ENCODE measurements around the gene DCLRE1B. TPM values are rescaled to one million over a fixed set of nuclear protein-coding genes. Genes with fewer than 3 reads are reported as not detected.
A peak's percentile ranks its signal among the peaks of the same experiment; 100 is the strongest.

DCLRE1B gene
- total and polyA plus RNA-seq, 9 of the 15 experiments (the other 6 are each of a cell fraction or from before 2014, with no cell fraction given), result 10.6 to 28.8 (median 17.2) TPM

DNA sequence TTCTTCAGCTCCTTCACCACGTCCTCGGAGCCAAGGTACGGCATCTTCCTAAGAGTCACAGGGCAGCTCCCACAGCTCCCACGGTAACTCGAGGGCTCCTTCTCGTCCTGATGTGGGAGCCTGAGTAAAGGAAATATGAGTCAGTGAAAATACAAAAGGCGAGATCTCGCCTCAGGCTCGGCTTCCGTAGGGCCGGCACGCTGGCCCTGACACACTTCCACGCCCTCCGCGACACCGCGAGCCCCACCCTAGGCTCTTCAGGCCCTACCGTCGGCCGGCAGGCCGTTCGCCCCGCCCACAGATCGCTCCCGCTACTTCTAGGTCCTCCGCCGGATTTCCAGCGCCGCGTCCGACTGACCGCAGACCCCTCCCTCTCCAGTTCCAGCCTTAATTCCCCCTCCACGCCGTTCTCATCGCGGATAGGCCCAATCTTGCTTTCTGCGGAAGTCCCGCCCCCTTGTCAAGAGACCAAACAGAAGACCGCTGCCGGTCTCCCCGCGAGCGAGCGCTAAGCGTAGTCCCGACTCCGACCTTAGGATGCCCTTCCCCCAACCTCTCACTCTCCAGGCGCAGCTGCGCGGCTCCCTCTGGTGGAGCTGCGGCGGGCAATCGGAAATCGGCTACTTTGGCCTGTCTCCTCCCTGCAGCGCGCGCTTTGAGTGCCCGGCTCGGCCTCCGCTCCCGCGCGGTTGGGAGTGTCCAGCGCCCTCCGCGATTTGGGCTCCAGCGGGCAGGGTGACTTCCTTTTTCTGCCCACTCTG, at the start of gene DCLRE1B, which contains the start of gene AP4B1 (continued):
- TF ChIP-seq, protein P1, sequence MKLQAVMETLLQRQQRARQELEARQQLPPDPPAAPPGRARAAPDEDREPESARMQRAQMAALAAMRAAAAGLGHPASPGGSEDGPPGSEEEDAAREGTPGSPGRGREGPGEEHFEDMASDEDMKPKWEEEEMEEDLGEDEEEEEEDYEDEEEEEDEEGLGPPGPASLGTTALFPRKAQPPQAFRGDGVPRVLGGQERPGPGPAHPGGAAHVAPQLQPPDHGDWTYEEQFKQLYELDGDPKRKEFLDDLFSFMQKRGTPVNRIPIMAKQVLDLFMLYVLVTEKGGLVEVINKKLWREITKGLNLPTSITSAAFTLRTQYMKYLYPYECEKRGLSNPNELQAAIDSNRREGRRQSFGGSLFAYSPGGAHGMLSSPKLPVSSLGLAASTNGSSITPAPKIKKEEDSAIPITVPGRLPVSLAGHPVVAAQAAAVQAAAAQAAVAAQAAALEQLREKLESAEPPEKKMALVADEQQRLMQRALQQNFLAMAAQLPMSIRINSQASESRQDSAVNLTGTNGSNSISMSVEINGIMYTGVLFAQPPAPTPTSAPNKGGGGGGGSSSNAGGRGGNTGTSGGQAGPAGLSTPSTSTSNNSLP (IDR thresholded peaks at IDR 0.05; ENCODE audit: borderline replicate concordance, low read depth, low read length), result peak; percentile 77; the same call in 1 of the 2 replicates
- TF ChIP-seq ZNF263 (CRISPR knock-in tag; IDR thresholded peaks at IDR 0.05; ENCODE audit: borderline replicate concordance) (no peak), LEF1 (IDR thresholded peaks at IDR 0.05) (peak; percentile 61; the same call in 1 of the 2 replicates), SP1 (CRISPR knock-in tag; IDR thresholded peaks at IDR 0.05) (peak; percentile 95), ZNF12 (CRISPR knock-in tag; IDR thresholded peaks at IDR 0.05) (0 out of 2 replicates have a peak, but pooled peaks have one; percentile 5), IFI16 (CRISPR knock-in tag; IDR thresholded peaks at IDR 0.05) (no peak), SMARCC2 (IDR thresholded peaks at IDR 0.05; ENCODE audit: low read depth) (no peak), TCFL5 (CRISPR knock-in tag; conservative IDR thresholded peaks at IDR 0.05) (no peak), ZNF609 (CRISPR knock-in tag; IDR thresholded peaks at IDR 0.05; ENCODE audit: borderline replicate concordance) (0 out of 2 replicates have a peak, but pooled peaks have one; percentile 43), NFIX (CRISPR knock-in tag; IDR thresholded peaks at IDR 0.05; ENCODE audit: low read depth) (no peak)
- TF ChIP-seq, protein P2, sequence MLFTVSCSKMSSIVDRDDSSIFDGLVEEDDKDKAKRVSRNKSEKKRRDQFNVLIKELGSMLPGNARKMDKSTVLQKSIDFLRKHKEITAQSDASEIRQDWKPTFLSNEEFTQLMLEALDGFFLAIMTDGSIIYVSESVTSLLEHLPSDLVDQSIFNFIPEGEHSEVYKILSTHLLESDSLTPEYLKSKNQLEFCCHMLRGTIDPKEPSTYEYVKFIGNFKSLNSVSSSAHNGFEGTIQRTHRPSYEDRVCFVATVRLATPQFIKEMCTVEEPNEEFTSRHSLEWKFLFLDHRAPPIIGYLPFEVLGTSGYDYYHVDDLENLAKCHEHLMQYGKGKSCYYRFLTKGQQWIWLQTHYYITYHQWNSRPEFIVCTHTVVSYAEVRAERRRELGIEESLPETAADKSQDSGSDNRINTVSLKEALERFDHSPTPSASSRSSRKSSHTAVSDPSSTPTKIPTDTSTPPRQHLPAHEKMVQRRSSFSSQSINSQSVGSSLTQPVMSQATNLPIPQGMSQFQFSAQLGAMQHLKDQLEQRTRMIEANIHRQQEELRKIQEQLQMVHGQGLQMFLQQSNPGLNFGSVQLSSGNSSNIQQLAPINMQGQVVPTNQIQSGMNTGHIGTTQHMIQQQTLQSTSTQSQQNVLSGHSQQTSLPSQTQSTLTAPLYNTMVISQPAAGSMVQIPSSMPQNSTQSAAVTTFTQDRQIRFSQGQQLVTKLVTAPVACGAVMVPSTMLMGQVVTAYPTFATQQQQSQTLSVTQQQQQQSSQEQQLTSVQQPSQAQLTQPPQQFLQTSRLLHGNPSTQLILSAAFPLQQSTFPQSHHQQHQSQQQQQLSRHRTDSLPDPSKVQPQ (CRISPR knock-in tag; IDR thresholded peaks at IDR 0.05; ENCODE audit: borderline replicate concordance), result no peak
- TF ChIP-seq, protein P3, sequence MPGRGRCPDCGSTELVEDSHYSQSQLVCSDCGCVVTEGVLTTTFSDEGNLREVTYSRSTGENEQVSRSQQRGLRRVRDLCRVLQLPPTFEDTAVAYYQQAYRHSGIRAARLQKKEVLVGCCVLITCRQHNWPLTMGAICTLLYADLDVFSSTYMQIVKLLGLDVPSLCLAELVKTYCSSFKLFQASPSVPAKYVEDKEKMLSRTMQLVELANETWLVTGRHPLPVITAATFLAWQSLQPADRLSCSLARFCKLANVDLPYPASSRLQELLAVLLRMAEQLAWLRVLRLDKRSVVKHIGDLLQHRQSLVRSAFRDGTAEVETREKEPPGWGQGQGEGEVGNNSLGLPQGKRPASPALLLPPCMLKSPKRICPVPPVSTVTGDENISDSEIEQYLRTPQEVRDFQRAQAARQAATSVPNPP (IDR thresholded peaks at IDR 0.05; ENCODE audit: borderline replicate concordance, insufficient read depth, insufficient read length), result no peak

Measured in K562 (cell line).